Loucy (cell line): Measurements from ENCODE around the gene CRHR1.

Experiments used
- H2AFZ ChIP-seq: fragments of 200-600 bp; sonication (generic); 2 replicates; pipeline ENCODE4 v1.6.0; 2016; ENCODE audit warnings: antibody characterized with exemption, mild to moderate bottlenecking, low read length, moderate library complexity
- H3F3A ChIP-seq: fragments of 200-600 bp; 2 replicates; pipeline ENCODE4 v1.6.0; 2016; ENCODE audit warnings: antibody characterized with exemption, low read depth, mild to moderate bottlenecking
- H3K27me3 ChIP-seq: fragments of 200-600 bp; sonication (generic); 2 replicates; pipeline ENCODE4 v1.6.1; 2014; ENCODE audit warnings: low read length, mild to moderate bottlenecking; ENCODE audit not compliant: insufficient read depth, poor library complexity, severe bottlenecking
- H3K36me3 ChIP-seq: fragments of 200-600 bp; sonication (generic); 2 replicates; pipeline ENCODE4 v1.6.1; 2016; ENCODE audit warnings: low read length; ENCODE audit not compliant: insufficient read depth
- H3K4me1 ChIP-seq: fragments of 200-600 bp; sonication (generic); 2 replicates; pipeline ENCODE4 v1.5.1; 2014; ENCODE audit warnings: low read length, mild to moderate bottlenecking; ENCODE audit not compliant: insufficient read depth, poor library complexity, severe bottlenecking
- H3K4me2 ChIP-seq: fragments of 200-600 bp; sonication (generic); 2 replicates; pipeline ENCODE4 v1.6.0; 2014; ENCODE audit warnings: antibody characterized with exemption, low read length, low read depth, mild to moderate bottlenecking; ENCODE audit not compliant: poor library complexity, severe bottlenecking
- H3K4me3 ChIP-seq: fragments of 200-600 bp; sonication (generic); 2 replicates; pipeline ENCODE4 v1.5.1; 2014; ENCODE audit warnings: low read length, mild to moderate bottlenecking, mixed read lengths; ENCODE audit not compliant: poor library complexity, severe bottlenecking
- H3K79me2 ChIP-seq: fragments of 200-600 bp; sonication (generic); 2 replicates; pipeline ENCODE4 v1.6.1; 2014; ENCODE audit warnings: low read length; ENCODE audit not compliant: insufficient read depth
- H3K9ac ChIP-seq: fragments of 200-600 bp; sonication (generic); 2 replicates; pipeline ENCODE4 v1.6.0; 2014; ENCODE audit warnings: mild to moderate bottlenecking, low read depth, low read length, moderate library complexity; ENCODE audit not compliant: poor library complexity, severe bottlenecking
- H3K9me2 ChIP-seq: fragments of 200-600 bp; sonication (generic); replicated peaks from 2 replicates; pipeline ENCODE4 v1.6.1; 2016; ENCODE audit warnings: low read depth, low read length, mixed read lengths
- H3K9me3 ChIP-seq: fragments of 200-600 bp; sonication (generic); 2 replicates; pipeline ENCODE4 v1.6.1; 2014; ENCODE audit warnings: mild to moderate bottlenecking, antibody characterized with exemption, low read length, low read depth; ENCODE audit not compliant: insufficient read depth
- H4K20me1 ChIP-seq: fragments of 200-600 bp; sonication (generic); 2 replicates; pipeline ENCODE4 v1.6.0; 2014; ENCODE audit warnings: antibody characterized with exemption, low read length, mild to moderate bottlenecking; ENCODE audit not compliant: insufficient read depth, poor library complexity, severe bottlenecking
- CTCF ChIP-seq: fragments of 200-600 bp; sonication (generic); conservative IDR thresholded peaks from 2 replicates; pipeline ENCODE4 v1.5.1; 2014; ENCODE audit warnings: mild to moderate bottlenecking, antibody characterized with exemption, low read length
- EZH2phosphoT487 ChIP-seq: fragments of 200-600 bp; IDR thresholded peaks from 2 replicates; pipeline ENCODE4 v1.6.1; 2018; ENCODE audit warnings: antibody characterized with exemption, mild to moderate bottlenecking, moderate library complexity, borderline replicate concordance

CRHR1 gene

GRCh38 chr17:45751466-45751865 lies 32.7 kb upstream of the CRHR1 start:
- Histone ChIP-seq H3K27me3 (no peaks in the 10 kb centered on the region), H3K4me1 (no peaks in the 10 kb centered on the region), H3K9ac (no peak overlapping the region), H3K4me3 (no peak overlapping the region), H4K20me1 (no peaks in the 10 kb centered on the region), H3K36me3 (no peaks in the 10 kb centered on the region), H3F3A (no peaks in the 10 kb centered on the region), H3K79me2 (no peaks in the 10 kb centered on the region), H3K9me2 (no peaks in the 10 kb centered on the region), H2AFZ (no peak overlapping the region), H3K4me2 (no peak overlapping the region), H3K9me3 (no peaks in the 10 kb centered on the region)
- TF ChIP-seq CTCF (no peak), EZH2phosphoT487 (no peak)

DNA sequence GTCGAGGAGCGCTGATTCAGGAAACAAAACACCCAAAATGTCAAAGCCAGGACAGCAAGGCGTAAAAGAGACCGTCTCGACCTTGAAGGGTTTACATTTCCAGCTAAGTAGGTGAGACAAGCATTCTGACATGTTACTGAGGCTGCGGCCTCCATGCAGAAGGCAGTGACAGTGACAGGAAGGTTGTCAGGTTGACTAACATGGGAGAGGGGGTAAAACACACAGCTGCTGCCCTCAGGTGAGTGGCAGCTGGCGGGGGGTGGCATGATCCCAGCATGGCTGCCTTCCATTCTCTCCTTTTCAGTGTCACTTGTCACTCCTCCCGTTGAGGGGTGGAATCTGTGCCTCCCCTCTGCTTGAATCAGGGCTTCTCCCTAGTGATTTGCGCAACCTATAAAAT lies 31.9 kb upstream of the CRHR1 start:
- Histone ChIP-seq H3K4me3 (no peak overlapping the region), H3K4me2 (no peak overlapping the region), H3K27me3 (no peaks in the 10 kb centered on the region), H3K4me1 (no peaks in the 10 kb centered on the region), H2AFZ (no peak overlapping the region), H3K79me2 (no peaks in the 10 kb centered on the region), H3K9me2 (no peaks in the 10 kb centered on the region), H3K9ac (no peak overlapping the region), H3K36me3 (no peaks in the 10 kb centered on the region), H3K9me3 (no peaks in the 10 kb centered on the region), H3F3A (no peaks in the 10 kb centered on the region), H4K20me1 (no peaks in the 10 kb centered on the region)
- TF ChIP-seq CTCF (no peak), EZH2phosphoT487 (no peak)

GRCh38 chr17:45753645-45754225 lies 30.4 kb upstream of the CRHR1 start:
- H3F3A ChIP-seq, result no peaks in the 10 kb centered on the region
- no peak overlapping the region for H3K4me2 ChIP-seq
- H3K27me3 ChIP-seq, result no peaks in the 10 kb centered on the region
- no peaks in the 10 kb centered on the region for H3K79me2 ChIP-seq
- no peaks in the 10 kb centered on the region for H3K9me2 ChIP-seq
- no peak overlapping the region for H2AFZ ChIP-seq
- TF ChIP-seq EZH2phosphoT487, result no peak
- TF ChIP-seq CTCF, result no peak
- H3K36me3 ChIP-seq, result no peaks in the 10 kb centered on the region
- H4K20me1 ChIP-seq, result no peaks in the 10 kb centered on the region
- no peak overlapping the region for H3K9ac ChIP-seq
- H3K4me3 ChIP-seq, result no peak overlapping the region
- no peaks in the 10 kb centered on the region for H3K4me1 ChIP-seq
- no peaks in the 10 kb centered on the region for H3K9me3 ChIP-seq
